Spinal cord (tissue), 10 donors: ENCODE data around the gene BMF. TPM values are rescaled to one million over a fixed set of nuclear protein-coding genes. Genes with fewer than 3 reads are reported as not detected.
"Not testable (repeated sequence)": the region's sequence is repeated elsewhere in the genome, so short reads cannot be mapped to it uniquely, and the experiment has no call there.

Experiments used
- DNase-seq, 6 donors: peaks; one replicate each; pipeline versions ENCODE4 v3.0.0 to v3.0.0-alpha.2; 2013 to 2015; ENCODE audit warnings: low spot score in 6 of 6, low read depth in 4 of 6
- H3K27ac ChIP-seq: one replicate; pipeline ENCODE4 v1.5.1; 2013; ENCODE audit warnings: low read depth, low read length, control low read depth
- H3K27me3 ChIP-seq: one replicate; pipeline ENCODE4 v1.6.1; 2013; ENCODE audit warnings: low read length; ENCODE audit not compliant: control insufficient read depth, insufficient read depth
- H3K36me3 ChIP-seq: one replicate; pipeline ENCODE4 v1.6.1; 2013; ENCODE audit warnings: low read length; ENCODE audit not compliant: control insufficient read depth, insufficient read depth
- H3K4me1 ChIP-seq: one replicate; pipeline ENCODE4 v1.6.1; 2013; ENCODE audit warnings: low read length; ENCODE audit not compliant: control insufficient read depth, insufficient read depth
- H3K4me3 ChIP-seq: one replicate; pipeline ENCODE4 v1.5.1; 2013; ENCODE audit warnings: low read depth, low read length, control low read depth
- H3K9me3 ChIP-seq: one replicate; pipeline ENCODE4 v1.6.1; 2013; ENCODE audit warnings: low read length; ENCODE audit not compliant: control insufficient read depth, insufficient read depth
- WGBS: methylation state at CpG from one replicate; pipeline ENCODE4 v1.1.5; 2013; ENCODE audit warnings: missing lambda C conversion rate; ENCODE audit not compliant: insufficient coverage; 5-methylcytosine and 5-hydroxymethylcytosine counted together
- polyA plus RNA-seq, 2 donors: library from polyadenylated mRNA; unstranded; fragments of 120-200 nt; gene quantifications; one replicate each; pipeline ENCODE4 v1.2.1, GENCODE V29; 2013; ENCODE audit not compliant: insufficient read length in 2 of 2
- total RNA-seq, 2 donors: library from RNA; depleted of rRNA in 1 of 2; stranded (reverse); fragments of 120-200 nt in 1 of 2; fragments of >200 nt in 1 of 2; gene quantifications; one replicate each; pipeline versions ENCODE4 v1.2.3 to v1.2.4, GENCODE V29; 2013 to 2014
- donor health status: healthy.

Gene BMF
- total and polyA plus RNA-seq, 4 donors, result 4.6 to 10.3 (median 7.9) TPM

DNA sequence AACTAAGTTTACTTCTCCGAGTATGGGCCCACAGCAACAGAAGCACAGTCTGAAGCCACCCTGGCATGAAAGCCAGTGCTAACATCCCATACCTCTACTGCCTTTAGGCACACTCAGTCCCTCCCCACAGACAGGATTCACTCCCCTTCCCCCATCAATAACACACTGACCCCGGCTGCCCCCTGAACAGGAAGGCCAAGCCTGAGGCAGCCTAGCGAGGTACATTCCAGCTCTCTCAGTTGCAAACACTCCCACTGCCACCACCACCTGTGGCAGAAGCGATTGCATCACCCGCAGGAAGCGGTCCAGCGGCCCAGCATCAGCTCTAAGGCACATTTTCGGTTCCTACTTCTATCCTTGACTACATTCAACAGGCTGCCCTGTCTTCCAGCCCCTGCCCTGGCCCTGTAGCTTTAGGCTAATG is 7.0 kb upstream of the BMF start:
- no peak overlapping the region for H3K27ac ChIP-seq
- WGBS, result 53% methylated on average over 7 of the region's 8 CpGs
- no peaks in the 10 kb centered on the region for H3K4me1 ChIP-seq
- no peaks in the 10 kb centered on the region for H3K27me3 ChIP-seq
- no peak for DNase-seq
- no peaks in the 10 kb centered on the region for H3K9me3 ChIP-seq
- H3K36me3 ChIP-seq, result no peaks in the 10 kb centered on the region
- no peak overlapping the region for H3K4me3 ChIP-seq

DNA sequence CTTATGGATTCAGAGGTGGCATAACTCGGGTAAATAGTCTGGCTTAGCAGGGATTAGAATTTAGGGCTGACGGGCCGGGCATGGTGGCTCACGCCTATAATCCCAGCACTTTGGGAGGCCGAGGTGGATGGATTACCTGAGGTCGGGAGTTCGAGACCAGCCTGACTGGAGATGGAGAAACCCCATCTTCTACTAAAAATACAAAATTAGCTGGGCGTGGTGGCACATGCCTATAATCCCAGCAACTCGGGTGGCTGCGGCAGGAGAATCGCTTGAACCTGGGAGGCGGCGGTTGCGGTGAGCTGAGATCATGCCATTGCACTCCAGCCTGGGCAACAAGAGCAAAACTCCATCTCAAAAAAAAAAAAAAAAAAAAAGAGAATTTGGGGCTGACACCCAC is 6.4 kb upstream of the BMF start:
- not testable (repeated sequence) for DNase-seq, H3K9me3 ChIP-seq, H3K4me1 ChIP-seq, H3K27ac ChIP-seq, H3K4me3 ChIP-seq, H3K36me3 ChIP-seq, H3K27me3 ChIP-seq
- whole genome bisulfite sequencing, result 95% methylated on average over 13 of the region's 14 CpGs

DNA sequence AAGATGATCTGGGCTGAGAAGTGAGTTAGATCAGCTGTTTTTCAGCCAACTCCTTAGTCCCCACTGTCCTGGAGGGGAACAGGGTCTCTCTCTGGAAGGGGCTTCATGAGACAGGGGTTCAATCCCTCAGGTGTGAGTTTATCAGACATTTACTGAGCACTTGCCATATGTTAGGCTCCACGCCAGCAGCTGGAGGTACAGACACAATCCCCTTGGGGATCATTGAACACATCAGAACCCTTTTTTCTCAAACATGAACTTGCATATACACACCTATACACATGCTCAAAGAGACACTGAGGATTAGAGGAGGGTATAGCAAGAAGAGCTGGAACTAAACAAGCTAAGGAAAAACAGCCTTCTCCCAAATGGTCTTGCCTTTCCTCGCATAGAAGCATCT is 5.5 kb upstream of the BMF start:
- no peaks in the 10 kb centered on the region for H3K36me3 ChIP-seq
- no CpG with 5 or more reads among the region's 2 CpGs for WGBS
- H3K4me1 ChIP-seq, result peaks cover 8% of the 10 kb centered on the region
- no peak for DNase-seq
- no peaks in the 10 kb centered on the region for H3K27me3 ChIP-seq
- no peak overlapping the region for H3K27ac ChIP-seq
- no peaks in the 10 kb centered on the region for H3K9me3 ChIP-seq
- H3K4me3 ChIP-seq, result no peak overlapping the region

DNA sequence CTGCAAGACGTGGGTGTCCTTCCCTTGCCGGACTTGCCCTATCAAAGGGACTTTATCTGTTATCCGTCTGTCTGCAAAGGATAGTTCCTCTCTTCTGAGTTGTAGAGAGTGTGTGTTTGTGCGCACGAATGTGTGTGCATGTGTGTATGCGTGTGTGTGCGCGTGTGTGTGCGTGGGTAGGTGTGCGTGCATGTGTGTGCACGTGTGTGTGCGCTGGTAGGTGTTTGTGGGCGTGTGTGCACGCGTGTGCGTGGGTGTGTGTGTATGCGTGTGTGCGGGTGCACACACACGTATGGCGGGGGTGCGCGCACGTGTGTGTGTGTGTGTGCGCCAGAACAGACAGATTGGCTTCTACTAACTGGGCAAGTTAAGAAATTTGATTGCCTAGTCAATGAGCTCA is 4.1 kb upstream of the BMF start:
- Histone ChIP-seq H3K9me3 (no peaks in the 10 kb centered on the region), H3K4me1 (peaks cover 18% of the 10 kb centered on the region), H3K27ac (no peak overlapping the region), H3K4me3 (no peak overlapping the region), H3K27me3 (no peaks in the 10 kb centered on the region), H3K36me3 (no peaks in the 10 kb centered on the region)
- WGBS, result 79% methylated on average over 17 of the region's 24 CpGs
- DNase-seq, result no peak

DNA sequence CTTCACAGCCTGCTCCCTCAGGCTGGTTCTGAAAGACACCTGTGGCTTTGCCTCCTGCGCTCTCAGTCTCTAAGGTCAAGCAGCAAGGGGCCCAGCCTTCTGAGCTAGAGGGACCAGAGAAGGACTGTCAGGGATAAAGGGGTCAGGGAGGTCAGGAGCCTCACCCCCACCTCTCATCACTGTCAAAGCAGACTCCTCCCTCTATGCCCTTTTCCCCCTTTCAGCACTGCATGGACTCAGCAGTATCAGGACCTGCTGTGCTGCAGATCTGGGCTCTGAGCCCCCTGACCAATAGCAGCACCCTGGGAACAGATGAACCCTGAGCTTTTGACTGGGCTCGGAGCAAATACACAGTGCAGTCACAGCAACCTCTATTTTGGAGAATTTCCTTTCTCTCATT is 3.2 kb upstream of the BMF start:
- Histone ChIP-seq H3K9me3 (no peaks in the 10 kb centered on the region), H3K4me3 (no peak overlapping the region), H3K27me3 (peaks cover 4% of the 10 kb centered on the region), H3K36me3 (no peaks in the 10 kb centered on the region), H3K4me1 (peaks cover 24% of the 10 kb centered on the region), H3K27ac (no peak overlapping the region)
- no peak for DNase-seq
- 33% methylated on average over 1 of the region's 2 CpGs for WGBS

DNA sequence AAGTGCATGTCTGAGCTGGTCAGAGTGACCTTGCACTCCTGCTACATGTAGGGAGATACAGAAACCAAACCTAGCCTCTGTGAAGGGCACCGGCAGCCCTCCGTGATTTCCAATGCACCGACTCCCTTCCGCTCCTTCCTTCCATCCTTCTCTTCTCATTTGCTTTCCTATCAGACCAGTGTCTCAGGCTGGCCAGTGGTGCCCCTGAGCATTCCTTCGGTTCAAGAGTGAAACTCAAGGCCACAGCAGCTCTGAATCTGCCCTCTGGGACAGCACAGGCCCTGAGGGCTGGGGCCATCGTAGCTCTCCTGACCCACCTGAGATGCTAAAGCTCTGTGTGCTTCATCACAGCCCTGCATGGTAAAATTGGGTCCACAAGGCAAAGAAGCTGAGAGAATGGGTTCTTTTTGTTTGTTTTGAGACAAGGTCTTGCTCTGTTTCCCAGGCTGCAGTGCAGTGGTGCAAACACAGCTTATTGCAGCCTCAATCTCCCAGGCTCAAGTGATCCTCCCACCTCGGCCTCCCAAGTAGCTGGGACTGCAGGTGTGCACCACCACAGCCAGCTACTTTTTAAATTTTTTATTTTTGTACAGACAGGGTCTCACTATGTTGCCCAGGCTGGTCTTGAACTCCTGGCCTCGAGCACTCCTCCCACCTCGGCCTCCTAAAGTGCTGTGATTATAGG is 2.3 kb upstream of the BMF start:
- Histone ChIP-seq H3K4me3 (no peak overlapping the region), H3K9me3 (no peaks in the 10 kb centered on the region), H3K36me3 (no peaks in the 10 kb centered on the region), H3K4me1 (peaks cover 27% of the 10 kb centered on the region), H3K27ac (no peak overlapping the region), H3K27me3 (peaks cover 8% of the 10 kb centered on the region)
- 74% methylated on average over 8 of the region's 9 CpGs for WGBS
- DNase-seq, result no peak

DNA sequence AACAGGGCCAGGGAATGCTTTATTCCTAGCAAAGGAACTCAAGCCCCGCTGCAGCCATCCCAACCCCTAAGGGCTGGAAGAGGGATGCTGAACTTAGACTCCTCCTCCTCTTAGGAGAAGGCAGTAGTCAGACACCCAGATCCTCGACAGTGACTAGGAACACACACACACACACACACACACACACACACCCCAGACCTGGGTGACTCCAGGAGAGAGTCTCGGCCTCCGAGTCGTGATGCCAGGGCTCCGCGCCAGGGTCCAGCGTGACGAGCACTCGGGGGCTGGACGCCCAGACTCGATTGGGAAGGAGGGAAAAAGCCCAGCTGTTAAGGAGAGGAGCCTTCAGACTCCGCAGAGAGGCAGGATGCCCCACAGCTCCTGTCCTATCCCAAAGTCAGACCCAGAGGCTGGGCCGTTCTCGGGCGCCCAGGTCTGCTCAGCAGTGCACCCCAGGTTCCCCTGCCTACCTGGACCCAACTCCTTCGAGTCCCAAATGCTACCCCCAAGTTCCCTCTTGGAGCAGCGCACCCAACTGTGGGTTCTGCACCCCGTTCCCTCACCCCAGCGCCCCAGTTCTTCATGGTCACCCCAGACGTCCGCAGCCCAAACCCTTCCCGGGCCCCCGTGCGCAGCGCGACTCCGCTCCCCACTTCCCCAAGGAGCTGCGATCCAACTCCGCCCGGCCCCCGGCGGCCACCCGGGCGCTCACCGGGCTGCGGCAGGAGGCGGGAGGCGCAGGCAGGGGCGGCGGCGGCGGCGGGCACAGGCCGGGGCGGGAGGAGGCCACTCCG is 421 bp downstream of the BMF start:
- peak overlapping the region; percentile 80 for H3K4me3 ChIP-seq
- under 1% methylated on average over 46 of the region's 47 CpGs for WGBS
- no peaks in the 10 kb centered on the region for H3K9me3 ChIP-seq
- H3K36me3 ChIP-seq, result no peaks in the 10 kb centered on the region
- peaks cover 54% of the 10 kb centered on the region for H3K4me1 ChIP-seq
- H3K27me3 ChIP-seq, result peaks cover 11% of the 10 kb centered on the region
- peak in 2 of 6 donors; percentile 31 to 61 for DNase-seq
- peak overlapping the region; percentile 75 for H3K27ac ChIP-seq

DNA sequence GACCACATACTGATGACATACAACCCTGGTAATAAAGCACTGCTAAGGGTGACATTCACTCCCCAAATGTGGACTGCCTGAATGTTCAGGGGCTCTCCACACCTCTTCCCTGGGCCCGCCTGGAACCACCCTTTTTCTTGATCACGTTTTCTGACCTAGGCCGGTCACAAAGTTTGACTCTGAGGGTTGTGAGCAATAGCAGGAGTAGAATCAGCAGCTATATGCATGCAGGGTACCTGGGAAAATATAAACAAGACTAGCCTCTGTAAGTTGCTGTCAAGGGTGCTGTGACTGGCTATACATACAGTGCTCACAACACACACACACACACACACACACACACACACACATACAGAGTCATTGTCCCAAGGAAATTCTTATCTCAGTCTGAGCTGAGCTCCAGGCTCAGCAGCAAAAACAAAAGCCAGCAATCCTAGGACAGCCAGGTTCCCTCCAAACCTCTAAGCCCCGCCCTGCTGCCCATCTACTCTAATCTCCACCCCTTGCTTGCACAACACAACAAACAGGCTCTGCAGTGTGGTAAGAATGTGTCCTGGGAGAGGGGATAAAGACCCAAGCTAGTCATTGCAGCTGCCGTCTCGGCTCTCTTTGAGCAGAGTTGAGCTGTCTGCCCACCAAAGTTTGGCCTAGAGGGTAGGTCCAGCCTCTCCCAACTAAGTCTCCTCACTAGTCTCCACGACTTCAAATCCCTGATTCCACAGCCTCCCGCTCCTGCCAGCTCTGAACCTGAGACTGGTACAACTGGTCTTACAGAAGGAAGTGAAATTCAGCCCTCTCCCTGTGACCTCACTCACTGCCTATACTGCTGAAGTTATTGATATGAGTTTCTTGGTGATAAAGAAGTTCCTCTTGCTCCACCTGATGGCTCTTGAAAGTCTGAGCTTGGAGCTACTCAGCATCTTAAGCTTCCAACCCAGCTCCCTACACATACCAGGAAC is 2.2 kb downstream of the BMF start:
- 69% methylated on average over 3 of the region's 8 CpGs for WGBS
- H3K27ac ChIP-seq, result peak overlapping the region; percentile 48
- peaks cover 11% of the 10 kb centered on the region for H3K27me3 ChIP-seq
- H3K4me3 ChIP-seq, result peak overlapping the region; percentile 10
- H3K36me3 ChIP-seq, result no peaks in the 10 kb centered on the region
- H3K4me1 ChIP-seq, result peaks cover 70% of the 10 kb centered on the region
- no peak for DNase-seq
- H3K9me3 ChIP-seq, result no peaks in the 10 kb centered on the region

DNA sequence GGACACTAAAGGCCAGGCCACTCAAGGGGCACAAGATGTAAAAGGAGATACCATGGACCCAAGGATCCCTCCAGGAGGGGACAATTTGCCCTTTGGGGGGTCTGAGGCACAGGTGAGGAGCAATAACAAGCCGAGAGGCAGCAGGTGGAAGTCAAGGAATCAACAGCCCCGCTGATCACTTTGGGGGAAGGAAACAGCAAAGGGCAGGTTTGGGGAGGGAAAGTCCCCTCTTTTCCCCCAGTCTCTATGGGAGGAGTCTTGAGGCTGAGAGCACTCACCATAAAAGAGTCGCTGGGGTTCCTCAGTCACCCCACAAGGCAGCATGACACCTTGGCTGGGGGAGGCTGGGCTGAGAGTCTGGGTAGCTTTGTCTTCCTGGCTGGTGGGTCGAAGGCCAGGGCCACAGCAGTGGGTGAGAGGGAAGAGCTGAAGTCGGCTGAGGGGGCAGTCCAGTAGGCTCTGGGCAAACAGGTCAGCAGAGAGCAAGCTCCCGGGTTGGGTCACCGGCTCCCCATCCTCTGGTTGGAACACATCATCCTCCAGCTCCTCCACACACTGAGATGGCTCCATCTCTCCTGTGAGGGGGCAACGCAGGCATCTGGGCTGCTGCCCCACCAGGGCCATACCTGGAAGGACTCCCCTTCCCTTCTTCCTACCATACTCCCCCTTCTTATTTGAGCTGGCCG is 3.0 kb downstream of the BMF start:
- WGBS, result 87% methylated on average over 7 of the region's 9 CpGs
- H3K4me3 ChIP-seq, result no peak overlapping the region
- no peaks in the 10 kb centered on the region for H3K9me3 ChIP-seq
- peak overlapping the region; percentile 78 for H3K27ac ChIP-seq
- peaks cover 14% of the 10 kb centered on the region for H3K27me3 ChIP-seq
- no peak for DNase-seq
- no peaks in the 10 kb centered on the region for H3K36me3 ChIP-seq
- peaks cover 70% of the 10 kb centered on the region for H3K4me1 ChIP-seq
